HEK293 (cell line): ENCODE measurements around the gene ELOVL6.

Experiments used
- TCF7L2 ChIP-seq: IDR thresholded peaks from 2 replicates; pipeline ENCODE4 v1.6.1; 2011; ENCODE audit warnings: low read depth, mild to moderate bottlenecking, inconsistent platforms, low read length, moderate library complexity, borderline replicate concordance
- ZNF114 ChIP-seq: fragments of 450-650 bp; formaldehyde crosslinking; IDR thresholded peaks from 2 replicates; pipeline ENCODE4 v1.5.0; 2017; ENCODE audit warnings: missing biosample characterization, missing genetic modification characterization
- ZNF121 ChIP-seq: fragments of 450-650 bp; formaldehyde crosslinking; IDR thresholded peaks from 2 replicates; pipeline ENCODE4 v1.5.1; 2016; ENCODE audit warnings: missing biosample characterization, missing genetic modification characterization
- ZNF133 ChIP-seq: fragments of 450-650 bp; formaldehyde crosslinking; IDR thresholded peaks from 2 replicates; pipeline ENCODE4 v1.5.1; 2016; ENCODE audit warnings: missing biosample characterization, missing genetic modification characterization
- ZNF175 ChIP-seq: fragments of 450-650 bp; formaldehyde crosslinking; IDR thresholded peaks from 2 replicates; pipeline ENCODE4 v1.5.1; 2016; ENCODE audit warnings: missing biosample characterization, missing genetic modification characterization
- ZNF366 ChIP-seq: fragments of 450-650 bp; formaldehyde crosslinking; conservative IDR thresholded peaks from 2 replicates; pipeline ENCODE4 v1.5.1; 2016; ENCODE audit warnings: missing biosample characterization, missing genetic modification characterization
- ZNF391 ChIP-seq: fragments of 450-650 bp; formaldehyde crosslinking; IDR thresholded peaks from 2 replicates; pipeline ENCODE4 v1.5.1; 2016; ENCODE audit warnings: low read depth, missing biosample characterization, missing genetic modification characterization, borderline replicate concordance
- ZNF501 ChIP-seq: fragments of 450-650 bp; formaldehyde crosslinking; IDR thresholded peaks from 2 replicates; pipeline ENCODE4 v1.5.1; 2016; ENCODE audit warnings: missing biosample characterization, missing genetic modification characterization
- TF ChIP-seq, protein P1 (sequence below): fragments of 450-650 bp; formaldehyde crosslinking; IDR thresholded peaks from 2 replicates; pipeline ENCODE4 v1.5.1; 2016; ENCODE audit warnings: missing biosample characterization, missing genetic modification characterization
- TF ChIP-seq, protein P2 (sequence below): fragments of 450-650 bp; formaldehyde crosslinking; conservative IDR thresholded peaks from 2 replicates; pipeline ENCODE4 v1.5.1; 2016; ENCODE audit warnings: low read depth, missing biosample characterization, missing genetic modification characterization

DNA sequence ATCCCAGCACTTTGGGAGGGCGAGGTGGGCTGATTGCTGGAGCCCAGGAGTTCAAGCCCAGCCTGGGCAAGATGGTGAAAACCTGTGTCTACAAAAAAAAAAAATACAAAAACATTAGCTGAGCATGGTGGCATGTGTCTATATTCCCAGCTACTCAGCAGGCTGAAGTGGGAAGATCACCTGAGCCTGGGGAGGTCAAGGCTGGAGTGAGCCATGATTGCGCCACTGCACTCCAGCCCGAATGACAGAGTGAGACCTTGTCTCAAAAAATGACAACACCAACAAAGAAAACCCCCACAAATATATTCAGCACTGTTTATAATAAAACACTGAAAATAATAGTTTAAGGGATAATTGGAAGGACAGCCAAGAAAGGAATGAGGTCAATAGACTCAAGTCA lies 3.6 kb upstream of the ELOVL6 start:
- TF ChIP-seq, protein P1, sequence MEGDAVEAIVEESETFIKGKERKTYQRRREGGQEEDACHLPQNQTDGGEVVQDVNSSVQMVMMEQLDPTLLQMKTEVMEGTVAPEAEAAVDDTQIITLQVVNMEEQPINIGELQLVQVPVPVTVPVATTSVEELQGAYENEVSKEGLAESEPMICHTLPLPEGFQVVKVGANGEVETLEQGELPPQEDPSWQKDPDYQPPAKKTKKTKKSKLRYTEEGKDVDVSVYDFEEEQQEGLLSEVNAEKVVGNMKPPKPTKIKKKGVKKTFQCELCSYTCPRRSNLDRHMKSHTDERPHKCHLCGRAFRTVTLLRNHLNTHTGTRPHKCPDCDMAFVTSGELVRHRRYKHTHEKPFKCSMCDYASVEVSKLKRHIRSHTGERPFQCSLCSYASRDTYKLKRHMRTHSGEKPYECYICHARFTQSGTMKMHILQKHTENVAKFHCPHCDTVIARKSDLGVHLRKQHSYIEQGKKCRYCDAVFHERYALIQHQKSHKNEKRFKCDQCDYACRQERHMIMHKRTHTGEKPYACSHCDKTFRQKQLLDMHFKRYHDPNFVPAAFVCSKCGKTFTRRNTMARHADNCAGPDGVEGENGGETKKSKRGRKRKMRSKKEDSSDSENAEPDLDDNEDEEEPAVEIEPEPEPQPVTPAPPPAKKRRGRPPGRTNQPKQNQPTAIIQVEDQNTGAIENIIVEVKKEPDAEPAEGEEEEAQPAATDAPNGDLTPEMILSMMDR (tag by site-specific recombination): no peak
- TF ChIP-seq, protein P2, sequence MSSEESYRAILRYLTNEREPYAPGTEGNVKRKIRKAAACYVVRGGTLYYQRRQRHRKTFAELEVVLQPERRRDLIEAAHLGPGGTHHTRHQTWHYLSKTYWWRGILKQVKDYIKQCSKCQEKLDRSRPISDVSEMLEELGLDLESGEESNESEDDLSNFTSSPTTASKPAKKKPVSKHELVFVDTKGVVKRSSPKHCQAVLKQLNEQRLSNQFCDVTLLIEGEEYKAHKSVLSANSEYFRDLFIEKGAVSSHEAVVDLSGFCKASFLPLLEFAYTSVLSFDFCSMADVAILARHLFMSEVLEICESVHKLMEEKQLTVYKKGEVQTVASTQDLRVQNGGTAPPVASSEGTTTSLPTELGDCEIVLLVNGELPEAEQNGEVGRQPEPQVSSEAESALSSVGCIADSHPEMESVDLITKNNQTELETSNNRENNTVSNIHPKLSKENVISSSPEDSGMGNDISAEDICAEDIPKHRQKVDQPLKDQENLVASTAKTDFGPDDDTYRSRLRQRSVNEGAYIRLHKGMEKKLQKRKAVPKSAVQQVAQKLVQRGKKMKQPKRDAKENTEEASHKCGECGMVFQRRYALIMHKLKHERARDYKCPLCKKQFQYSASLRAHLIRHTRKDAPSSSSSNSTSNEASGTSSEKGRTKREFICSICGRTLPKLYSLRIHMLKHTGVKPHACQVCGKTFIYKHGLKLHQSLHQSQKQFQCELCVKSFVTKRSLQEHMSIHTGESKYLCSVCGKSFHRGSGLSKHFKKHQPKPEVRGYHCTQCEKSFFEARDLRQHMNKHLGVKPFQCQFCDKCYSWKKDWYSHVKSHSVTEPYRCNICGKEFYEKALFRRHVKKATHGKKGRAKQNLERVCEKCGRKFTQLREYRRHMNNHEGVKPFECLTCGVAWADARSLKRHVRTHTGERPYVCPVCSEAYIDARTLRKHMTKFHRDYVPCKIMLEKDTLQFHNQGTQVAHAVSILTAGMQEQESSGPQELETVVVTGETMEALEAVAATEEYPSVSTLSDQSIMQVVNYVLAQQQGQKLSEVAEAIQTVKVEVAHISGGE (tag by site-specific recombination): no peak
- TF ChIP-seq ZNF175 (tag by site-specific recombination): no peak
- TF ChIP-seq ZNF391: no peak
- no peak for TF ChIP-seq ZNF366 (tag by site-specific recombination)
- no peak for TF ChIP-seq ZNF114 (tag by site-specific recombination)
- no peak for TF ChIP-seq ZNF121 (tag by site-specific recombination)
- no peak for TF ChIP-seq TCF7L2
- no peak for TF ChIP-seq ZNF501 (tag by site-specific recombination)
- no peak for TF ChIP-seq ZNF133 (tag by site-specific recombination)
